ENCODE results near the gene RHBDL1. TPM values are rescaled to one million over a fixed set of nuclear protein-coding genes. Genes with fewer than 3 reads are reported as not detected.

RHBDL1 gene
- total and polyA plus RNA-seq, 9 of the 15 experiments (the other 6 are each of a cell fraction or from before 2014, with no cell fraction given) = 0.03 to 5.6 (median 1.3) TPM; not detected in 1

DNA sequence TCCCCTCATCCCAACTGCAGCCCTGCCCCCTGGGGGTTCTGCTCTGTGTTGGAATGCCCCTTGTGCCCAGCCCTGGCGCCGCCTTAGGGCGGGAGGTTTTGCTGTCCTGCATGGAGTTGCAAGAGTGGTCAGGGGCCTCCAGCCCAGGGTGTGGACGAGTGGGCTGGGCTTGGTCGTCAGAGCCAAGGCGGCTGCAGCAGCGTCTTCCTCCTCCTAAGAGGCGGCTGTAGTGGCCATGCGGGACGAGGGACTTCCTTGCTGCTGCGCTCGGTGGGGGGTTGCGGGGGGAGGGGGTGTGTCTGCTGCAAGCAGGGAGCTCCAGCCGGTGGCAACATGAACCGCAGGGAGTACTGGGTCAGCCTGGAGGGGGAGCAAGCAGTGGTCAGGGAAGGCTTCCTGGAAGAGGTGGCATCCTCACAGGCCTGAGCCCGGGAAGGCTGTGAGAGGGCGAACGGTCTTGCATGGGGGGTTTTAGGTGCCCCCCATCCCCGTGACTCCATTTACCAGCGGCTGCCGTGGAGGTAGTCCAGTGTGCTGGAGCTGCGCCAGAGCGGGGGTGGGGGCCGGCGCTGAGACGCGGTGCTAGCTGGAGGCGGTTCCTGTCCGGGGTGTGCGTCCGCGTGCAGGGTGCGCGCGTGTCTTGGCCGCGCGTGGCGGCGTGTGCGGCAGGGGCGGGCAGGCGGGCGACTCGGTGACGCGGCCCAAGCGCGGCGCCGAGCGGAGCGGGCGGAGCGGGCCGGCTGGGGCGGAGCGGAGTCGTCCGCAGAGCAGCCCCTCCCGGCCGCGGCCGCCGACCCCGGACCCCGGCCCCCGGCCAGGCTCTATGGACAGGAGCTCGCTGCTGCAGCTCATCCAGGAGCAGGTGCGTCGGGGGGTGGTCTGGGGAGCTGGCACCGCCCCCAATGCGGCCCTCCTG is at the start of gene RHBDL1 (continued):
- TF ChIP-seq HNRNPL (IDR thresholded peaks at IDR 0.05; ENCODE audit: low read depth, low read length) = 0 out of 2 replicates have a peak, but pooled peaks have one; percentile 39
- TF ChIP-seq, protein P1, sequence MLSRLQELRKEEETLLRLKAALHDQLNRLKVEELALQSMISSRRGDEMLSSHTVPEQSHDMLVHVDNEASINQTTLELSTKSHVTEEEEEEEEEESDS (CRISPR knock-in tag; IDR thresholded peaks at IDR 0.05) = no peak
- TF ChIP-seq HLTF (IDR thresholded peaks at IDR 0.05) = peak; percentile 60; the same call in 1 of the 2 replicates
- TF ChIP-seq, protein P2, sequence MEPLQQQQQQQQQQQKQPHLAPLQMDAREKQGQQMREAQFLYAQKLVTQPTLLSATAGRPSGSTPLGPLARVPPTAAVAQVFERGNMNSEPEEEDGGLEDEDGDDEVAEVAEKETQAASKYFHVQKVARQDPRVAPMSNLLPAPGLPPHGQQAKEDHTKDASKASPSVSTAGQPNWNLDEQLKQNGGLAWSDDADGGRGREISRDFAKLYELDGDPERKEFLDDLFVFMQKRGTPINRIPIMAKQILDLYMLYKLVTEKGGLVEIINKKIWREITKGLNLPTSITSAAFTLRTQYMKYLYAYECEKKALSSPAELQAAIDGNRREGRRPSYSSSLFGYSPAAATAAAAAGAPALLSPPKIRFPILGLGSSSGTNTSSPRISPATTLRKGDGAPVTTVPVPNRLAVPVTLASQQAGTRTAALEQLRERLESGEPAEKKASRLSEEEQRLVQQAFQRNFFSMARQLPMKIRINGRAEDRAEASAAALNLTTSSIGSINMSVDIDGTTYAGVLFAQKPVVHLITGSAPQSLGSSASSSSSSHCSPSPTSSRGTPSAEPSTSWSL (CRISPR knock-in tag; IDR thresholded peaks at IDR 0.05; ENCODE audit: borderline replicate concordance) = no peak
- no peak for TF ChIP-seq SRSF7 (optimal IDR thresholded peaks at IDR 0.05; ENCODE audit: low read depth, low read length)
- no peak for TF ChIP-seq MEIS2 (IDR thresholded peaks at IDR 0.05; ENCODE audit: partially characterized antibody)
- no peak for TF ChIP-seq LARP7 (IDR thresholded peaks at IDR 0.05)
- TF ChIP-seq ZNF41 (CRISPR knock-in tag; conservative IDR thresholded peaks at IDR 0.05) = no peak
- no peak for TF ChIP-seq ZNF785 (CRISPR knock-in tag; IDR thresholded peaks at IDR 0.05)
- no peak for TF ChIP-seq JUN (IDR thresholded peaks at IDR 0.05; ENCODE audit: borderline replicate concordance, low read depth, low read length)
- no peak for TF ChIP-seq JUN (CRISPR knock-in tag; IDR thresholded peaks at IDR 0.05; ENCODE audit: borderline replicate concordance)
- TF ChIP-seq, protein P3, sequence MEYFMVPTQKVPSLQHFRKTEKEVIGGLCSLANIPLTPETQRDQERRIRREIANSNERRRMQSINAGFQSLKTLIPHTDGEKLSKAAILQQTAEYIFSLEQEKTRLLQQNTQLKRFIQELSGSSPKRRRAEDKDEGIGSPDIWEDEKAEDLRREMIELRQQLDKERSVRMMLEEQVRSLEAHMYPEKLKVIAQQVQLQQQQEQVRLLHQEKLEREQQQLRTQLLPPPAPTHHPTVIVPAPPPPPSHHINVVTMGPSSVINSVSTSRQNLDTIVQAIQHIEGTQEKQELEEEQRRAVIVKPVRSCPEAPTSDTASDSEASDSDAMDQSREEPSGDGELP (CRISPR knock-in tag; IDR thresholded peaks at IDR 0.05; ENCODE audit: borderline replicate concordance) = peak; percentile 88
- TF ChIP-seq ZNF445 (CRISPR knock-in tag; IDR thresholded peaks at IDR 0.05; ENCODE audit: low read depth) = no peak
- no peak for TF ChIP-seq ZNF76 (CRISPR knock-in tag; IDR thresholded peaks at IDR 0.05; ENCODE audit: borderline replicate concordance)
- TF ChIP-seq KLF16 (IDR thresholded peaks at IDR 0.05) = no peak
- TF ChIP-seq TEAD1 (CRISPR knock-in tag; IDR thresholded peaks at IDR 0.05) = 0 out of 4 replicates have a peak, but pooled peaks of 1 of the 2 experiments have one; percentile 24
- TF ChIP-seq, protein P4, sequence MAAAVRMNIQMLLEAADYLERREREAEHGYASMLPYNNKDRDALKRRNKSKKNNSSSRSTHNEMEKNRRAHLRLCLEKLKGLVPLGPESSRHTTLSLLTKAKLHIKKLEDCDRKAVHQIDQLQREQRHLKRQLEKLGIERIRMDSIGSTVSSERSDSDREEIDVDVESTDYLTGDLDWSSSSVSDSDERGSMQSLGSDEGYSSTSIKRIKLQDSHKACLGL (CRISPR knock-in tag; IDR thresholded peaks at IDR 0.05; ENCODE audit: borderline replicate concordance, poor library complexity, severe bottlenecking) = no peak
- 0 out of 2 replicates have a peak, but pooled peaks have one; percentile 19 for TF ChIP-seq SMAD3 (CRISPR knock-in tag; conservative IDR thresholded peaks at IDR 0.05)
- TF ChIP-seq ESRRB (CRISPR knock-in tag; IDR thresholded peaks at IDR 0.05; ENCODE audit: borderline replicate concordance) = no peak
- TF ChIP-seq HMG20A (CRISPR knock-in tag; conservative IDR thresholded peaks at IDR 0.05) = no peak
- TF ChIP-seq, protein P5, sequence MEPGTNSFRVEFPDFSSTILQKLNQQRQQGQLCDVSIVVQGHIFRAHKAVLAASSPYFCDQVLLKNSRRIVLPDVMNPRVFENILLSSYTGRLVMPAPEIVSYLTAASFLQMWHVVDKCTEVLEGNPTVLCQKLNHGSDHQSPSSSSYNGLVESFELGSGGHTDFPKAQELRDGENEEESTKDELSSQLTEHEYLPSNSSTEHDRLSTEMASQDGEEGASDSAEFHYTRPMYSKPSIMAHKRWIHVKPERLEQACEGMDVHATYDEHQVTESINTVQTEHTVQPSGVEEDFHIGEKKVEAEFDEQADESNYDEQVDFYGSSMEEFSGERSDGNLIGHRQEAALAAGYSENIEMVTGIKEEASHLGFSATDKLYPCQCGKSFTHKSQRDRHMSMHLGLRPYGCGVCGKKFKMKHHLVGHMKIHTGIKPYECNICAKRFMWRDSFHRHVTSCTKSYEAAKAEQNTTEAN (CRISPR knock-in tag; IDR thresholded peaks at IDR 0.05) = no peak
- 0 out of 2 replicates have a peak, but pooled peaks have one; percentile 43 for TF ChIP-seq ELF4 (CRISPR knock-in tag; IDR thresholded peaks at IDR 0.05)
- peak; percentile 37 for TF ChIP-seq TBP (optimal IDR thresholded peaks at IDR 0.05; ENCODE audit: low read depth, low read length)
- TF ChIP-seq DMBX1 (CRISPR knock-in tag; IDR thresholded peaks at IDR 0.05; ENCODE audit: borderline replicate concordance) = no peak

Measured in K562 (cell line).